Progenitor cell of endocrine pancreas (in vitro differentiated cells): Measurements from ENCODE around the gene SPARC. TPM values are rescaled to one million over a fixed set of nuclear protein-coding genes. Genes with fewer than 3 reads are reported as not detected.

Source experiments
- DNase-seq: peaks from one replicate; pipeline ENCODE4 v3.0.0; 2021; ENCODE audit warnings: low spot score; ENCODE audit not compliant: unreplicated experiment
- H3K27ac Mint-ChIP-seq: 2 replicates; pipeline ENCODE4 v1.8.0; 2021; ENCODE audit warnings: mild to moderate bottlenecking, moderate library complexity, mixed read lengths
- H3K27me3 Mint-ChIP-seq: 2 replicates; pipeline ENCODE4 v1.8.0; 2021; ENCODE audit warnings: mixed read lengths
- H3K36me3 Mint-ChIP-seq: 2 replicates; pipeline ENCODE4 v1.8.0; 2022; ENCODE audit warnings: mixed read lengths; ENCODE audit not compliant: insufficient read depth
- H3K4me1 Mint-ChIP-seq: 2 replicates; pipeline ENCODE4 v1.8.0; 2021; ENCODE audit warnings: low read depth, mixed read lengths
- H3K4me3 Mint-ChIP-seq: 2 replicates; pipeline ENCODE4 v1.8.0; 2021; ENCODE audit warnings: low read depth, mild to moderate bottlenecking, moderate library complexity, mixed read lengths
- H3K9me3 Mint-ChIP-seq: 2 replicates; pipeline ENCODE4 v1.8.0; 2021; ENCODE audit warnings: low read depth, mixed read lengths
- total RNA-seq: library from RNA; stranded (reverse); gene quantifications from 2 replicates; pipeline ENCODE4 v1.2.1, GENCODE V29; 2021
- TF ChIP-seq, protein P1 (sequence below): fragments of 200-600 bp; sonication (generic); IDR thresholded peaks from one replicate; pipeline ENCODE4 v1.5.0; 2021; ENCODE audit warnings: antibody characterized with exemption, mild to moderate bottlenecking; ENCODE audit not compliant: unreplicated experiment

SPARC gene
- total RNA-seq, 1 donor from 2014 or later = 55.2 TPM

DNA sequence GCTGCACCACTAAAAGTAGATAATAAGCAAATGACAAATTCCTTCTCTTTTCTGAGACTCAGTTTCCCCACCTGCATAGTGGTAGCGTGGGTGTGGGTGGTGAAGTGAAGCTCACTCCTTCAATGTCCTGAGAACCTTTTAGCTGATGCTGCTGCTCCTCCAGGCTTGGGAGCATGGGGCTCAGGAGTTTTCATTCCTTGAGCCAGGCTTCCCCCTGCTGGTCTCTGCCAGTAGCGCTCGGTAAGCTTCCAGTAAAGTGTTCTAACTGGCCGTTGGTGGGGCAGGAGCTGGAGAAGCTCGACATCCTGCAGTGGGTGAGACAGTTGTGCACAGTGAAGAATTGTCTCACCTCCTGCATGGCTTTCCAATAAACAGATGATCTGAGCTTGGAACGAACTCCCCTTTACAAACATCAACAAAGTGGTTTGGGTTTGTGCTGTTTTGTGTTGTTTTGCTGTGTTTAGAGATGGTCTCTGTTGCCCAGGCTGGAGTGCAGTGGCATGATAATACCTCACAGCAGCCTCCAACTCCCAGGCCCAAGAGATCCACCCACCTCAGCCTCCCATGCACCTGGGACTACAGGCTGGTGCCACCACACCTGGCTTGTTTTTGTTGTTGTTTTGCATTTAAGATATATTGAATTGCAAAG is 34.6 kb downstream of the SPARC start:
- Mint-ChIP-seq H3K4me3 (no peak overlapping the region), H3K9me3 (no peaks in the 10 kb centered on the region), H3K27ac (no peak overlapping the region), H3K4me1 (peaks cover 1% of the 10 kb centered on the region), H3K27me3 (peaks cover 11% of the 10 kb centered on the region), H3K36me3 (no peaks in the 10 kb centered on the region)
- DNase-seq = peak; percentile 69
- TF ChIP-seq, protein P1, sequence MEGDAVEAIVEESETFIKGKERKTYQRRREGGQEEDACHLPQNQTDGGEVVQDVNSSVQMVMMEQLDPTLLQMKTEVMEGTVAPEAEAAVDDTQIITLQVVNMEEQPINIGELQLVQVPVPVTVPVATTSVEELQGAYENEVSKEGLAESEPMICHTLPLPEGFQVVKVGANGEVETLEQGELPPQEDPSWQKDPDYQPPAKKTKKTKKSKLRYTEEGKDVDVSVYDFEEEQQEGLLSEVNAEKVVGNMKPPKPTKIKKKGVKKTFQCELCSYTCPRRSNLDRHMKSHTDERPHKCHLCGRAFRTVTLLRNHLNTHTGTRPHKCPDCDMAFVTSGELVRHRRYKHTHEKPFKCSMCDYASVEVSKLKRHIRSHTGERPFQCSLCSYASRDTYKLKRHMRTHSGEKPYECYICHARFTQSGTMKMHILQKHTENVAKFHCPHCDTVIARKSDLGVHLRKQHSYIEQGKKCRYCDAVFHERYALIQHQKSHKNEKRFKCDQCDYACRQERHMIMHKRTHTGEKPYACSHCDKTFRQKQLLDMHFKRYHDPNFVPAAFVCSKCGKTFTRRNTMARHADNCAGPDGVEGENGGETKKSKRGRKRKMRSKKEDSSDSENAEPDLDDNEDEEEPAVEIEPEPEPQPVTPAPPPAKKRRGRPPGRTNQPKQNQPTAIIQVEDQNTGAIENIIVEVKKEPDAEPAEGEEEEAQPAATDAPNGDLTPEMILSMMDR = peak; percentile 85

DNA sequence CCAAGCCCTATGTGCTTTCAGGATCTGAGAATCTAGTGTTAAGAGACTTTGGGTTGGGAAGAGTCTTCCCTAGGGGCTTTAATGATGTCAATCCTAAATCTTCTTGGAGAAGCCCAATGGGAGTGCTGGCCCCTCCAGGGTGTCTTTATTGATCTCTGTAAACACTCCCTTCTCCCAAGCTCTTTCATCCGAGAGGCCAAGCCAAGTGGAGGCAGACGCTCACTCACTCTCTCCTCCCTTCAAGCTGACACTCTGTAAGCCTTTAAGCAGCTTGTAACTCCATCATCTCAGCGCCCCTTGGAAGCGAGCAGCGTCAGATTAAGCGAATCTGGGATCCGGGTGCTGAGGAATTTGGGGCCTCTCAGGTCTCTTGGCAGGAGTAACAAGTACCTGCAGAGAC is 37.7 kb downstream of the SPARC start:
- Mint-ChIP-seq H3K27ac (no peak overlapping the region), H3K9me3 (no peaks in the 10 kb centered on the region), H3K4me1 (peaks cover 1% of the 10 kb centered on the region), H3K4me3 (no peak overlapping the region), H3K36me3 (no peaks in the 10 kb centered on the region), H3K27me3 (peaks cover 11% of the 10 kb centered on the region)
- TF ChIP-seq, protein P1 = no peak
- DNase-seq = no peak

DNA sequence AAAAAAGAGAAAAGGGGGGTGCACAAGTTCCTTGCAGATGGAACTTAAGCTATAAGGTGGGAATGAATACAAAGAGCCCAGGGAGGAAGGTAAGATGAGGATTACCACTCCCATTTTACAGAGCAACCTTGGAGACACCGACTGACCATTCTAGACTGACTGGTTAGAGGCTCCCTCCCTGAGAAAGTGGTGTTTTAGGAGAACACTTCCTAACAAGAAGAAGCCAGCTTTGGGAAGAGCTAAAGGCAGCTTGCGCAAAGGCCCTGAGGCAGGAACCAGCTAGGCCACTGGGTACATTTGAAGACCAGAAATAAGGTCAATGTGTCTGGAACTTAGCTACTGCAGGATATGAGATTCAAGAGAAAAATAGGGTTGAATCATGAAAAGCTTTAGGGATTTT is 38.6 kb downstream of the SPARC start:
- TF ChIP-seq, protein P1 = no peak
- Mint-ChIP-seq H3K4me3 (no peak overlapping the region), H3K27ac (no peak overlapping the region), H3K4me1 (peaks cover 1% of the 10 kb centered on the region), H3K36me3 (no peaks in the 10 kb centered on the region), H3K27me3 (peaks cover 8% of the 10 kb centered on the region), H3K9me3 (no peaks in the 10 kb centered on the region)
- no peak for DNase-seq

GRCh38 chr5:151647320-151647861 is 39.3 kb downstream of the SPARC start:
- Mint-ChIP-seq H3K27me3 (peaks cover 8% of the 10 kb centered on the region), H3K36me3 (no peaks in the 10 kb centered on the region), H3K4me1 (peaks cover 1% of the 10 kb centered on the region), H3K9me3 (no peaks in the 10 kb centered on the region), H3K27ac (no peak overlapping the region), H3K4me3 (no peak overlapping the region)
- no peak for DNase-seq
- TF ChIP-seq, protein P1 = no peak

DNA sequence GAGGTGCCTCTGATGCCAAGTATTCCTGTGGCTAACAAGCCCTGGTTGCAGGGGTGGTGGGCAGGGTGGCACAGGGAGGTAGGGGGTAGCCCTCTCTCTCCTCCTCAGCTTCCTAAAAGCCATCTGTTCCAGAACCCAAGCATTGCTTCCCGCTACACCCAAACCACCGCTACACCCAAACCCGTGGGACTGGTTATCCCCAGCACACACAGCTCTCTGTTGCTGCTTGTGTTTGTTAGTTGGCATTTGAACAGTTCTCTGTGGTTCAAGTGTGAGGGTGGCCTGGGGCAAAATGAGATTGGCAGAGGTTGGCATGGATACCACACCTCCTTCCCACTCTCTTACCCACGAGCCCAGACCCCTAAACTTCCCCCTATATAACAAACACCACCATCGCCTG is 40.4 kb downstream of the SPARC start:
- TF ChIP-seq, protein P1 = no peak
- Mint-ChIP-seq H3K4me3 (no peak overlapping the region), H3K27ac (no peak overlapping the region), H3K36me3 (no peaks in the 10 kb centered on the region), H3K4me1 (peaks cover 1% of the 10 kb centered on the region), H3K27me3 (peaks cover 11% of the 10 kb centered on the region), H3K9me3 (no peaks in the 10 kb centered on the region)
- no peak for DNase-seq
